K562 (cell line): ENCODE measurements around the gene DTNBP1.

ENCODE experiments used
- ADNP ChIP-seq: fragments of 200-800 bp; sonication (Bioruptor generic); IDR thresholded peaks from 2 replicates; pipeline ENCODE4 v1.6.1; 2016; ENCODE audit warnings: missing genetic modification characterization, missing compliant biosample characterization
- CBX3 ChIP-seq, 2 experiments: IDR thresholded peaks; 1 replicate in 1 of 2; 2 replicates in 1 of 2; pipeline ENCODE4 v1.6.1; 2012; ENCODE audit warnings: inconsistent platforms in 2 of 2, low read length in 2 of 2, borderline replicate concordance in 1 of 2, control low read depth in 1 of 2
- FOXK2 ChIP-seq, 2 experiments: fragments of 450-650 bp; IDR thresholded peaks in 1 of 2; conservative IDR thresholded peaks in 1 of 2; 2 replicates each; pipeline ENCODE4 v1.6.1; 2016; ENCODE audit warnings: low read depth in 2 of 2, mild to moderate bottlenecking in 1 of 2
- NONO ChIP-seq, 2 experiments: fragments of 200-400 bp in 1 of 2; fragments of 450-650 bp in 1 of 2; formaldehyde crosslinking in 1 of 2; IDR thresholded peaks; 2 replicates each; pipeline ENCODE4 v1.6.1; 2017; ENCODE audit warnings: low read depth in 2 of 2, mild to moderate bottlenecking in 2 of 2, moderate library complexity in 2 of 2, low read length in 1 of 2
- PHB2 ChIP-seq: fragments of 450-650 bp; IDR thresholded peaks from 2 replicates; pipeline ENCODE4 v1.6.1; 2017; ENCODE audit warnings: low read depth
- POLR2A ChIP-seq: fragments of 450-650 bp; conservative IDR thresholded peaks from 2 replicates; pipeline ENCODE4 v1.6.1; 2016
- POLR2AphosphoS5 ChIP-seq: IDR thresholded peaks from 2 replicates; pipeline ENCODE4 v1.6.1; 2011; ENCODE audit warnings: mild to moderate bottlenecking, low read depth, low read length, moderate library complexity; ENCODE audit not compliant: control insufficient read depth, insufficient read depth
- RAD21 ChIP-seq, 2 experiments: fragments of 250-450 bp in 1 of 2; fragments of 450-650 bp in 1 of 2; sonication (Bioruptor Pico) in 1 of 2; formaldehyde crosslinking in 1 of 2; IDR thresholded peaks in 1 of 2; conservative IDR thresholded peaks in 1 of 2; 2 replicates each; pipeline versions ENCODE4 v1.4.0 to v1.8.0; 2020 to 2022; ENCODE audit warnings: mild to moderate bottlenecking in 2 of 2, moderate library complexity in 1 of 2
- REST ChIP-seq, 2 experiments: fragments of 450-650 bp; formaldehyde crosslinking in 1 of 2; IDR thresholded peaks; 2 replicates each; pipeline versions ENCODE4 v1.4.0 to v1.6.1; 2014 to 2020; ENCODE audit warnings: mild to moderate bottlenecking in 2 of 2, borderline replicate concordance in 1 of 2, low read depth in 1 of 2
- ZNF639 ChIP-seq, 2 experiments: fragments of 200-800 bp in 1 of 2; sonication (Bioruptor generic) in 1 of 2; sonication (generic) in 1 of 2; formaldehyde crosslinking in 1 of 2; IDR thresholded peaks in 1 of 2; conservative IDR thresholded peaks in 1 of 2; 2 replicates each; pipeline versions ENCODE4 v1.5.0 to v1.6.1; 2016 to 2020; ENCODE audit warnings: missing compliant biosample characterization in 1 of 2, missing genetic modification characterization in 1 of 2, missing genetic modification reagents in 1 of 2
- TF ChIP-seq, protein P1 (sequence below), 3 experiments: IDR thresholded peaks in 2 of 3; conservative IDR thresholded peaks in 1 of 3; 2 replicates each; pipeline ENCODE4 v1.5.1; 2011 to 2012; ENCODE audit warnings: low read length in 3 of 3, mild to moderate bottlenecking in 3 of 3, control low read depth in 2 of 3, improper control_type of control experiment in 1 of 3, inconsistent platforms in 1 of 3, low read depth in 1 of 3, mixed read lengths in 1 of 3, moderate library complexity in 1 of 3; ENCODE audit not compliant: insufficient read depth in 2 of 3

GRCh38 chr6:15516378-15516777 is 146.4 kb downstream of the DTNBP1 start:
- TF ChIP-seq ZNF639 (CRISPR knock-in tag; conservative IDR thresholded peaks at IDR 0.05 in 1 of 2, IDR thresholded peaks at IDR 0.05 in 1 of 2) (no peak), REST (IDR thresholded peaks at IDR 0.05; ENCODE audit: borderline replicate concordance) (no peak), REST (CRISPR knock-in tag; IDR thresholded peaks at IDR 0.05; ENCODE audit: low read depth) (no peak), FOXK2 (conservative IDR thresholded peaks at IDR 0.05 in 1 of 2, IDR thresholded peaks at IDR 0.05 in 1 of 2; ENCODE audit: low read depth in 2 of 2) (no peak), PHB2 (no peak), CBX3 (IDR thresholded peaks at IDR 0.05; ENCODE audit: borderline replicate concordance in 1 of 2, low read length in 2 of 2) (no peak), ADNP (tag) (no peak), NONO (IDR thresholded peaks at IDR 0.05; ENCODE audit: low read depth in 2 of 2, low read length in 1 of 2) (no peak), RAD21 (CRISPR knock-in tag; conservative IDR thresholded peaks at IDR 0.05 in 1 of 2, IDR thresholded peaks at IDR 0.05 in 1 of 2) (no peak), POLR2AphosphoS5 (no peak), POLR2A (no peak)
- TF ChIP-seq, protein P1, sequence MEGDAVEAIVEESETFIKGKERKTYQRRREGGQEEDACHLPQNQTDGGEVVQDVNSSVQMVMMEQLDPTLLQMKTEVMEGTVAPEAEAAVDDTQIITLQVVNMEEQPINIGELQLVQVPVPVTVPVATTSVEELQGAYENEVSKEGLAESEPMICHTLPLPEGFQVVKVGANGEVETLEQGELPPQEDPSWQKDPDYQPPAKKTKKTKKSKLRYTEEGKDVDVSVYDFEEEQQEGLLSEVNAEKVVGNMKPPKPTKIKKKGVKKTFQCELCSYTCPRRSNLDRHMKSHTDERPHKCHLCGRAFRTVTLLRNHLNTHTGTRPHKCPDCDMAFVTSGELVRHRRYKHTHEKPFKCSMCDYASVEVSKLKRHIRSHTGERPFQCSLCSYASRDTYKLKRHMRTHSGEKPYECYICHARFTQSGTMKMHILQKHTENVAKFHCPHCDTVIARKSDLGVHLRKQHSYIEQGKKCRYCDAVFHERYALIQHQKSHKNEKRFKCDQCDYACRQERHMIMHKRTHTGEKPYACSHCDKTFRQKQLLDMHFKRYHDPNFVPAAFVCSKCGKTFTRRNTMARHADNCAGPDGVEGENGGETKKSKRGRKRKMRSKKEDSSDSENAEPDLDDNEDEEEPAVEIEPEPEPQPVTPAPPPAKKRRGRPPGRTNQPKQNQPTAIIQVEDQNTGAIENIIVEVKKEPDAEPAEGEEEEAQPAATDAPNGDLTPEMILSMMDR (IDR thresholded peaks at IDR 0.05 in 2 of 3, conservative IDR thresholded peaks at IDR 0.05 in 1 of 3; ENCODE audit: insufficient read depth in 2 of 3, low read depth in 1 of 3, low read length in 3 of 3): no peak
